Measurements from ENCODE around the gene PGM2.

DNA sequence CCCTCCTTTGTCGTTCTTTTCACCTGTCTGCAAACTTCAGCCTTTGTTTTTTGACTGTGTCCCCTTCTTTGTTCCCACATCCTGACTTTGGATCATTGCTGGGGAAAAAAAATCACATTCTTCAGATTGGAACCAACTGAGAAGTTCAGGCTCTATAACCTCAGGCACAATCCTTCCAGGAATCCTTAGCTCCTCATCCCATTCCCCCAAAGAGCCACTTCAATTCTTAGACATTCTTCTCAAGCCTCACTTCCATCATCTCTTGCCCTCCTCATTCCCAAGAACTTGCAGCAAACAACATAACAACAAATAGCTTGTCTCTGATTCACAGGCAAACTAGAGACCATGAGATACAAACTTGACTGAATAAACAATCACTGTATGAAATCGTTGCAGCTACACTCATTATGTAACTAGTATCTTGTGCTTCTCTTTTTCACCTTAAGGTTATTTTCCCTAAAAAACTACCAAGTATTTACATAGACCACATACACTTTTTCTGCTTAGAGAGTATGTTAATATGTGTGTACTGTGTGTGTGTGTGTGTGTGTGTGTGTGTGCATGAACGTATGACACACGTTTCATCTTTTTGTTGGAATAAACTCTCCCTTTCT lies 26.4 kb upstream of the PGM2 start:
- TF ChIP-seq, protein P1, sequence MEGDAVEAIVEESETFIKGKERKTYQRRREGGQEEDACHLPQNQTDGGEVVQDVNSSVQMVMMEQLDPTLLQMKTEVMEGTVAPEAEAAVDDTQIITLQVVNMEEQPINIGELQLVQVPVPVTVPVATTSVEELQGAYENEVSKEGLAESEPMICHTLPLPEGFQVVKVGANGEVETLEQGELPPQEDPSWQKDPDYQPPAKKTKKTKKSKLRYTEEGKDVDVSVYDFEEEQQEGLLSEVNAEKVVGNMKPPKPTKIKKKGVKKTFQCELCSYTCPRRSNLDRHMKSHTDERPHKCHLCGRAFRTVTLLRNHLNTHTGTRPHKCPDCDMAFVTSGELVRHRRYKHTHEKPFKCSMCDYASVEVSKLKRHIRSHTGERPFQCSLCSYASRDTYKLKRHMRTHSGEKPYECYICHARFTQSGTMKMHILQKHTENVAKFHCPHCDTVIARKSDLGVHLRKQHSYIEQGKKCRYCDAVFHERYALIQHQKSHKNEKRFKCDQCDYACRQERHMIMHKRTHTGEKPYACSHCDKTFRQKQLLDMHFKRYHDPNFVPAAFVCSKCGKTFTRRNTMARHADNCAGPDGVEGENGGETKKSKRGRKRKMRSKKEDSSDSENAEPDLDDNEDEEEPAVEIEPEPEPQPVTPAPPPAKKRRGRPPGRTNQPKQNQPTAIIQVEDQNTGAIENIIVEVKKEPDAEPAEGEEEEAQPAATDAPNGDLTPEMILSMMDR (IDR thresholded peaks at IDR 0.05; ENCODE audit: low read length): no peak
- TF ChIP-seq EZH2 (IDR thresholded peaks at IDR 0.05; ENCODE audit: borderline replicate concordance, low read length): no peak

All from OCI-LY1 (cell line).